Right lobe of liver (tissue), 6 donors: Measurements from ENCODE around the gene CRIM1. TPM values are rescaled to one million over a fixed set of nuclear protein-coding genes. Genes with fewer than 3 reads are reported as not detected.
A peak's percentile ranks its signal among the peaks of the same experiment; 100 is the strongest.

Experiments used
- ATAC-seq, 4 donors: fragments of 200-7000 bp; cut with Tn5 transposase; one replicate each; pipeline ENCODE4 v1.9.1; 2020; ENCODE audit warnings: mild to moderate bottlenecking in 4 of 4, moderate library complexity in 4 of 4
- DNase-seq, 3 donors: peaks; one replicate each; pipeline ENCODE4 v3.0.0-alpha.2; 2020
- H3K27ac ChIP-seq, 3 donors: fragments of 200-600 bp; one replicate each; pipeline ENCODE4 v1.8.0; 2022
- H3K27me3 ChIP-seq, 2 donors: fragments of 200-600 bp; one replicate each; pipeline ENCODE4 v1.8.0; 2022
- H3K36me3 ChIP-seq, 4 donors: fragments of 200-600 bp; sonication (generic) in 1 of 4; one replicate each; pipeline versions ENCODE4 v1.5.1 to v1.8.0; 2017 to 2022; ENCODE audit warnings: control low read depth in 1 of 4
- H3K4me1 ChIP-seq, 4 donors: fragments of 200-600 bp; sonication (generic) in 1 of 4; one replicate each; pipeline versions ENCODE4 v1.5.1 to v1.8.0; 2017 to 2022; ENCODE audit warnings: control low read depth in 1 of 4
- H3K4me3 ChIP-seq, 3 donors: fragments of 200-600 bp; one replicate each; pipeline ENCODE4 v1.8.0; 2022
- H3K9me3 ChIP-seq, 4 donors: fragments of 200-600 bp; sonication (generic) in 1 of 4; one replicate each; pipeline versions ENCODE4 v1.5.1 to v1.8.0; 2017 to 2022; ENCODE audit warnings: control low read depth in 1 of 4
- POLR2A ChIP-seq: fragments of 450-650 bp; IDR thresholded peaks from one replicate; pipeline ENCODE4 v1.6.1; 2017; ENCODE audit warnings: antibody characterized with exemption, mild to moderate bottlenecking
- WGBS: methylation state at CpG from one replicate; pipeline ENCODE4 v1.1.6; 2018; ENCODE audit warnings: low coverage, low lambda C conversion rate; ENCODE audit not compliant: insufficient coverage; ENCODE audit errors: missing lambda C conversion rate; 5-methylcytosine and 5-hydroxymethylcytosine counted together
- intact Hi-C, 2 donors: fragments of 100-400 bp; cut with DNase I; formaldehyde crosslinking; loops; one replicate each; pipeline versions ENCODE4 v1.11.2 to v1.14.1; 2022
- total RNA-seq, 6 experiments: library from RNA; depleted of rRNA in 2 of 6; stranded (reverse); fragments of >200 nt in 2 of 6; fragmentation: NEBNext Ultra II Directional in 3 of 6; extraction: Animal tissue kit (Norgen Biotek cat#: 25700) in 3 of 6; gene quantifications; one replicate each; pipeline versions ENCODE4 v1.1.0 to v1.2.4, GENCODE V29; 2016 to 2023
- TF ChIP-seq, protein P1 (sequence below), 4 donors: fragments of 200-600 bp in 3 of 4; fragments of 450-650 bp in 1 of 4; IDR thresholded peaks; one replicate each; pipeline versions ENCODE4 v1.5.1 to v1.8.0; 2016 to 2022; ENCODE audit warnings: antibody characterized with exemption in 4 of 4, mild to moderate bottlenecking in 2 of 4
- donor health status: DM: no; HTN: yes; CAD: no.
- donor health status: DM: no; HTN: no; CAD: no.
- donor health status: DM: no; HTN: no; CAD: no.
- donor health status: DM: no; HTN: yes; CAD: no.
- donor health status: DM: no; HTN: yes; CAD: no.

CRIM1 gene
- total RNA-seq, 6 experiments from 2014 or later, result 4.2 to 30.5 (median 16.7) TPM

DNA sequence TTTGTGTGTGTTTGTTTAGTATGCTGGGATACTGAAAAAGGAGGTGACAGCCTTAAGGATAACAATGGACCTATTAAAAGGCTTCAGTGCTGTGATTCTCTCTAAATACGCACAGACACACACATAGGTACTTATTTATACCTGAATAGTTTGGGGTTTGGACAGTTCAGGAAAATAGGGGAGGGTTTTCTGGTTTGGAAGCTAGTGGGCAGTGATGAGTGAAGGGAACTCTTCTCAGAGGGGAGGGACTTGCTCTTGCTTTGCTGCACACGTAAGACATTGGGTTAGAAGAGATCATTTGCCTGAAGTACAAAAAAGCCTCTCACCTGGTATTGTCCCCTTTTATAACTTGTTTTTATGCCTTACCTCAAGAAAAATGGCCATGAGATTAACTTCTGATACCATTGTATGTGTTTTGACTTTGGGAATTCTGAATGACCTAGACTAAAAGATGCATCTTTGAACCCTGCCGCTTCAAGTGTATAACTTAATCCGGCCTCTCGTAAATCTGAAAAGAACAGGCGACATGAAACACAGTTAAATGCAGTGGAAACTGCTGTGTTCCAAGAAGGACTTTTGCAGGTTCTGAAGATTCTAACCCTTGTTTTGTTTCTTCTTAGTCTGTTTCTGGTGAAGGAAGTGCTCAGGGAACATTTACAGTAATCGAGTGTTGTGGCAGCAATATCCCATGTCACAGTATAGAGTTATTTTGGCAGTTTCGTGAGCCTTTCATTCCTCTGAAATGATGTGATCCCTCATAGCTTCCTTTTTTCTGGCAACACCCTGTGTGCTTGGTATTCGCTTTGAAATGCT, 2.5 kb downstream of the CRIM1 start:
- no peak for DNase-seq
- no peak for TF ChIP-seq POLR2A
- TF ChIP-seq, protein P1, sequence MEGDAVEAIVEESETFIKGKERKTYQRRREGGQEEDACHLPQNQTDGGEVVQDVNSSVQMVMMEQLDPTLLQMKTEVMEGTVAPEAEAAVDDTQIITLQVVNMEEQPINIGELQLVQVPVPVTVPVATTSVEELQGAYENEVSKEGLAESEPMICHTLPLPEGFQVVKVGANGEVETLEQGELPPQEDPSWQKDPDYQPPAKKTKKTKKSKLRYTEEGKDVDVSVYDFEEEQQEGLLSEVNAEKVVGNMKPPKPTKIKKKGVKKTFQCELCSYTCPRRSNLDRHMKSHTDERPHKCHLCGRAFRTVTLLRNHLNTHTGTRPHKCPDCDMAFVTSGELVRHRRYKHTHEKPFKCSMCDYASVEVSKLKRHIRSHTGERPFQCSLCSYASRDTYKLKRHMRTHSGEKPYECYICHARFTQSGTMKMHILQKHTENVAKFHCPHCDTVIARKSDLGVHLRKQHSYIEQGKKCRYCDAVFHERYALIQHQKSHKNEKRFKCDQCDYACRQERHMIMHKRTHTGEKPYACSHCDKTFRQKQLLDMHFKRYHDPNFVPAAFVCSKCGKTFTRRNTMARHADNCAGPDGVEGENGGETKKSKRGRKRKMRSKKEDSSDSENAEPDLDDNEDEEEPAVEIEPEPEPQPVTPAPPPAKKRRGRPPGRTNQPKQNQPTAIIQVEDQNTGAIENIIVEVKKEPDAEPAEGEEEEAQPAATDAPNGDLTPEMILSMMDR (IDR thresholded peaks at IDR 0.05), result peak; percentile 6 to 38 (median 29)
- Histone ChIP-seq H3K36me3 (no peaks in the 10 kb centered on the region), H3K27ac (peak overlapping the region; percentile 72 to 74 (median 73)), H3K27me3 (peaks cover 0 to 7% of the 10 kb centered on the region in 2 donors), H3K4me3 (peak overlapping the region; percentile 54 to 63 (median 57)), H3K9me3 (no peaks in the 10 kb centered on the region), H3K4me1 (peaks cover 0 to 16% (median 4%) of the 10 kb centered on the region in 4 donors)
- peak; percentile 12 to 31 (median 26) for ATAC-seq
- intact Hi-C loops, result loop anchor here in 1 of 2 donors (10.0 kb wide), 1 partner anchor 297 kb away; no protein-coding TSS in a partner anchor
- WGBS, result 27% methylated on average over 9 of the region's 9 CpGs

DNA sequence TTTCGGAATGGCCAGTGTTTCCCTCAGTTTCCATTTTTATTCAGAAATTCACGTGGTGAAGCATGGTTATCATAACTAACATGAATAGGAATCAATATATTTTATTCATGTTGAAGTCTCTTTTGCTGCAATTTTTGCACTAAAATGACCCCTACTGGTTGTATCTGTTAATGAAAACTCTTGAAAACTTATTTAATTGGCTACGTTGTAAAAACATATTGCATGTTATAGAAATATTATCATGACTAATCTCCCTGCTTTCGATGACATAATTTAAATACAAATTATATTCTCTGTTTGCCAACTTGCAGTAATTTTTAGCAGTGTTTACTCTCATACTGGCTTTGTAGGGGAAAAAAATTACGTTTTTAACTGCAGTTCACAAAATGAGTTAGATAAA, 3.5 kb downstream of the CRIM1 start:
- no peak for ATAC-seq
- Histone ChIP-seq H3K9me3 (no peaks in the 10 kb centered on the region), H3K36me3 (no peaks in the 10 kb centered on the region), H3K27me3 (peaks cover 0 to 7% of the 10 kb centered on the region in 2 donors), H3K27ac (no peak overlapping the region), H3K4me3 (peak overlapping the region in 1 of 3 donors; percentile 9), H3K4me1 (peaks cover 0 to 16% (median 4%) of the 10 kb centered on the region in 4 donors)
- intact Hi-C loops, result loop anchor here in 1 of 2 donors (10.0 kb wide), 1 partner anchor 296 kb away; no protein-coding TSS in a partner anchor
- TF ChIP-seq POLR2A, result no peak
- TF ChIP-seq, protein P1 (IDR thresholded peaks at IDR 0.05), result peak in 3 of 4 donors; percentile 30 to 34 (median 32)
- WGBS, result 11% methylated on average over 5 of the region's 5 CpGs
- DNase-seq, result no peak

DNA sequence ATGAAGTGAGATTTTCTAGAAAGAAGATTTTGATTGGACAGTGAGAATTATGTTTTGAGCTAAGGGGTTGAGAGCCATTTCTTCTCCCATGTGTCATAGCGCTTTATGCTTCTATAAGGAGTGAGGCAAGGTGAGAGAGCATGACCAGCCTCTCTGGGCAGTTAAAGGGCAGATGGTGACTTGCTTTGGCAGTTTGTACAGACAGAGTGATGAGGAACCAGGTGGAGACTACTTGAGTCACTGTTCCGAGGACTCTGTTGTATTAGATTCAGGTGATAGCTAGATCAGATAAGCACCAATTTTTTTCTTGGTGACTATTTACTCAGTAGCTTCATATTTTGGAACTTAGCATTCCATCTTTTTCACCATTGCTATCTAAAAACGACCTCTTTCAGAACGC, 4.5 kb downstream of the CRIM1 start:
- TF ChIP-seq, protein P1 (IDR thresholded peaks at IDR 0.05), result no peak
- TF ChIP-seq POLR2A, result no peak
- no peaks in the 10 kb centered on the region for H3K9me3 ChIP-seq
- ATAC-seq, result no peak
- no peaks in the 10 kb centered on the region for H3K36me3 ChIP-seq
- peaks cover 0 to 15% (median 4%) of the 10 kb centered on the region in 4 donors for H3K4me1 ChIP-seq
- DNase-seq, result no peak
- peaks cover 0 to 7% of the 10 kb centered on the region in 2 donors for H3K27me3 ChIP-seq
- WGBS, result 70% methylated on average over 4 of the region's 4 CpGs
- no peak overlapping the region for H3K4me3 ChIP-seq
- intact Hi-C loops, result no loop called here
- no peak overlapping the region for H3K27ac ChIP-seq

DNA sequence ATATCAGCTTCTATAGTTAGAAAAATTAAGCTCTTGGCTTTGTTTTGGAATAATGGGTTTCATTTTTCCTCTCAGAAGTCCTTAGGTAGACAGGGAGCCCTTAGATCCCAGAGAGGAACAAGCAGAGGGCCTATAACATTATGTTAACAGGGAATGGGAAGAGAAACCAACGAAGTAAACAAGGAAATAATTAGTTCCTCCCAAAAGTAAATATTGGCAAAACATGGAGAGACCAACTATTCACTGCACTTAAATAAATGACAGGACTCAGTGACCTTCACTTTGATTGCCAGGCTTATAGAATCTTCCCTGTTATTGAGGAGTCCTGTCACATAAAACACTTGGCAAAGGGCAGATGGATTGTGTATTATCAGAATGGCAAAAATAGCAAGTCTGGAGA, 5.3 kb downstream of the CRIM1 start:
- H3K27ac ChIP-seq, result no peak overlapping the region
- no peaks in the 10 kb centered on the region for H3K9me3 ChIP-seq
- DNase-seq (no peak), ATAC-seq (no peak)
- peaks cover 0 to 12% (median 4%) of the 10 kb centered on the region in 4 donors for H3K4me1 ChIP-seq
- TF ChIP-seq POLR2A, result no peak
- TF ChIP-seq, protein P1 (IDR thresholded peaks at IDR 0.05), result no peak
- H3K36me3 ChIP-seq, result no peaks in the 10 kb centered on the region
- 10% methylated on average over 1 of the region's 1 CpG for WGBS
- H3K27me3 ChIP-seq, result peaks cover 0 to 7% of the 10 kb centered on the region in 2 donors
- intact Hi-C loops, result no loop called here
- no peak overlapping the region for H3K4me3 ChIP-seq
